Neural cell (in vitro differentiated cells): ENCODE data around the gene IDS. TPM values are rescaled to one million over a fixed set of nuclear protein-coding genes. Genes with fewer than 3 reads are reported as not detected.

Experiments used
- H2AFZ ChIP-seq: fragments of 200-600, 300-800 bp; sonication (generic), shearing (Covaris generic); 2 replicates; pipeline ENCODE4 v1.6.0; 2014; ENCODE audit warnings: low read depth, mild to moderate bottlenecking, antibody characterized with exemption, low read length, moderate library complexity
- H3F3A ChIP-seq: fragments of 200-600 bp; shearing (Covaris generic); 2 replicates; pipeline ENCODE4 v1.6.1; 2016; ENCODE audit warnings: mild to moderate bottlenecking, moderate library complexity, mixed read lengths, antibody characterized with exemption, low read length; ENCODE audit not compliant: insufficient read depth, poor library complexity, severe bottlenecking
- H3K27ac ChIP-seq: fragments of 200-600, 300-800 bp; sonication (generic), shearing (Covaris generic); 2 replicates; pipeline ENCODE4 v1.5.1; 2014; ENCODE audit warnings: mild to moderate bottlenecking, low read length, moderate library complexity
- H3K27me3 ChIP-seq: fragments of 300-800, 200-600 bp; sonication (generic), shearing (Covaris generic); 2 replicates; pipeline ENCODE4 v1.6.0; 2014; ENCODE audit warnings: mild to moderate bottlenecking, low read depth, low read length, moderate library complexity; ENCODE audit not compliant: insufficient read depth
- H3K36me3 ChIP-seq: fragments of 300-800, 200-600 bp; sonication (generic), shearing (Covaris generic); 2 replicates; pipeline ENCODE4 v1.5.1; 2014; ENCODE audit warnings: mild to moderate bottlenecking, antibody characterized with exemption, low read length, moderate library complexity; ENCODE audit not compliant: insufficient read depth
- H3K4me2 ChIP-seq: fragments of 300-800, 200-600 bp; sonication (generic), shearing (Covaris generic); 2 replicates; pipeline ENCODE4 v1.6.0; 2014; ENCODE audit warnings: mild to moderate bottlenecking, low read length
- H3K4me3 ChIP-seq: fragments of 300-800, 200-600 bp; sonication (generic), shearing (Covaris generic); 2 replicates; pipeline ENCODE4 v1.5.1; 2014; ENCODE audit warnings: mild to moderate bottlenecking, low read length, moderate library complexity
- H3K79me2 ChIP-seq: fragments of 200-600 bp; shearing (Covaris generic); replicated peaks from 2 replicates; pipeline ENCODE4 v1.6.0; 2014; ENCODE audit warnings: mild to moderate bottlenecking, low read length, moderate library complexity; ENCODE audit not compliant: insufficient read depth
- H3K9ac ChIP-seq: fragments of 300-800, 200-600 bp; sonication (generic), shearing (Covaris generic); 2 replicates; pipeline ENCODE4 v1.6.1; 2016; ENCODE audit warnings: mild to moderate bottlenecking, low read length, mixed read lengths
- H3K9me2 ChIP-seq: fragments of 200-600 bp; shearing (Covaris generic); 2 replicates; pipeline ENCODE4 v1.6.1; 2016; ENCODE audit warnings: mild to moderate bottlenecking, low read length, mixed read lengths; ENCODE audit not compliant: insufficient read depth
- H3K9me3 ChIP-seq: fragments of 200-600, 300-800 bp; sonication (generic), shearing (Covaris generic); 2 replicates; pipeline ENCODE4 v1.6.1; 2016; ENCODE audit warnings: mild to moderate bottlenecking, mixed run types, low read length, moderate library complexity, mixed read lengths
- H4K20me1 ChIP-seq: fragments of 200-600 bp; shearing (Covaris generic); 2 replicates; pipeline ENCODE4 v1.6.1; 2016; ENCODE audit warnings: mild to moderate bottlenecking, mixed run types; ENCODE audit not compliant: insufficient read depth
- EP300 ChIP-seq: fragments of 450-650 bp; conservative IDR thresholded peaks from 2 replicates; pipeline ENCODE4 v1.6.1; 2014; ENCODE audit warnings: antibody characterized with exemption, mild to moderate bottlenecking, moderate library complexity; ENCODE audit not compliant: poor library complexity, severe bottlenecking
- EZH2 ChIP-seq: fragments of 200-600, 300-800 bp; shearing (Covaris generic), sonication (generic); IDR thresholded peaks from 2 replicates; pipeline ENCODE4 v1.6.1; 2014; ENCODE audit warnings: antibody characterized with exemption, low read length, borderline replicate concordance, mild to moderate bottlenecking; ENCODE audit not compliant: insufficient read depth, poor library complexity, severe bottlenecking
- MXI1 ChIP-seq: fragments of 450-650 bp; conservative IDR thresholded peaks from 2 replicates; pipeline ENCODE4 v1.6.1; 2014; ENCODE audit warnings: antibody characterized with exemption, mild to moderate bottlenecking; ENCODE audit not compliant: poor library complexity, severe bottlenecking
- POLR2AphosphoS5 ChIP-seq: IDR thresholded peaks from 2 replicates; pipeline ENCODE4 v1.6.1; 2012
- RAD21 ChIP-seq: fragments of 450-650 bp; conservative IDR thresholded peaks from 2 replicates; pipeline ENCODE4 v1.6.1; 2014; ENCODE audit warnings: antibody characterized with exemption, mild to moderate bottlenecking, moderate library complexity
- SMC3 ChIP-seq: fragments of 450-650 bp; conservative IDR thresholded peaks from 2 replicates; pipeline ENCODE4 v1.6.1; 2014; ENCODE audit warnings: antibody characterized with exemption, mild to moderate bottlenecking, moderate library complexity; ENCODE audit not compliant: poor library complexity
- TAF1 ChIP-seq: IDR thresholded peaks from 2 replicates; pipeline ENCODE4 v1.6.1; 2012; ENCODE audit warnings: low read depth
- polyA plus RNA-seq: library from polyadenylated mRNA; depleted of rRNA; stranded (reverse); fragments of >200 nt; gene quantifications from 2 replicates; pipeline ENCODE4 v1.2.3, GENCODE V29; 2014
- TF ChIP-seq, protein P1 (sequence below): IDR thresholded peaks from 2 replicates; pipeline ENCODE4 v1.6.1; 2012; ENCODE audit warnings: borderline replicate concordance
- TF ChIP-seq, protein P2 (sequence below): fragments of 450-650 bp; IDR thresholded peaks from 2 replicates; pipeline ENCODE4 v1.5.1; 2014; ENCODE audit warnings: antibody characterized with exemption, mild to moderate bottlenecking, moderate library complexity; ENCODE audit not compliant: poor library complexity, severe bottlenecking

IDS gene
- polyA plus RNA-seq, 1 donor from 2014 or later: 52.0 TPM

DNA sequence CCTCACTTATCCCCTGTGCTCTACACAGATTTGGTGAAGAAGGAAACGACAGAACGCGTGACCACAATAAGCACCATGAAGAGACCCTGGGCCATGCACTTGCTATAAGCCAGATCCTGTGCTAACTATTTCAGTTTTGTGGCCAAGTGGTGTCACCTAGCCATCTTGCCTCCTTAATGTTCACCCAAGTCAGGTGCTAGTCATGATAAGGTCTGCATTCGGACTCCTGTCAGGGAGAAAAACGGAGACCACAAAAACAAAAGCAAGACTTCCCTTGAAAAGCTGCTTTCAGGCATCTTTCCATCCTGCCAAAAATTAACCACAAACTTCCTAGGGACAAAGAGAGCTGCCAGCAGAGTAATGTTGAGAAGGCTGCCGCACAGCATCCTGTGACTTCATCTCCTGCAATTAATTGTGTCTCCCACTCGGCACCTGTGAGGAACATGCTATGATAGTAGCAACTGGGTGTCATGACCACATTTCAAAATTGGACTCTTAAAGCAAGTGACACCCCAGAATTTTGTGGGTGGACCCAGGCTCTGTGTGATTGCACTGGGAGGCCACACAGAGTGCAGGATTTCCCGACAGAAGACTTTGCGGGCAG is 8.8 kb upstream of the IDS start:
- H2AFZ ChIP-seq: no peak overlapping the region
- no peak overlapping the region for H3K27ac ChIP-seq
- no peaks in the 10 kb centered on the region for H3K36me3 ChIP-seq
- no peaks in the 10 kb centered on the region for H4K20me1 ChIP-seq
- no peak overlapping the region for H3K4me3 ChIP-seq
- H3K4me2 ChIP-seq: no peak overlapping the region
- H3K9ac ChIP-seq: no peak overlapping the region
- H3F3A ChIP-seq: no peaks in the 10 kb centered on the region
- H3K9me3 ChIP-seq: no peaks in the 10 kb centered on the region
- no peaks in the 10 kb centered on the region for H3K79me2 ChIP-seq
- H3K9me2 ChIP-seq: no peaks in the 10 kb centered on the region
- no peaks in the 10 kb centered on the region for H3K27me3 ChIP-seq
- no peak for TF ChIP-seq TAF1
- TF ChIP-seq MXI1: no peak
- no peak for TF ChIP-seq SMC3
- TF ChIP-seq EZH2: no peak
- TF ChIP-seq RAD21: no peak
- TF ChIP-seq POLR2AphosphoS5: no peak
- TF ChIP-seq, protein P1, sequence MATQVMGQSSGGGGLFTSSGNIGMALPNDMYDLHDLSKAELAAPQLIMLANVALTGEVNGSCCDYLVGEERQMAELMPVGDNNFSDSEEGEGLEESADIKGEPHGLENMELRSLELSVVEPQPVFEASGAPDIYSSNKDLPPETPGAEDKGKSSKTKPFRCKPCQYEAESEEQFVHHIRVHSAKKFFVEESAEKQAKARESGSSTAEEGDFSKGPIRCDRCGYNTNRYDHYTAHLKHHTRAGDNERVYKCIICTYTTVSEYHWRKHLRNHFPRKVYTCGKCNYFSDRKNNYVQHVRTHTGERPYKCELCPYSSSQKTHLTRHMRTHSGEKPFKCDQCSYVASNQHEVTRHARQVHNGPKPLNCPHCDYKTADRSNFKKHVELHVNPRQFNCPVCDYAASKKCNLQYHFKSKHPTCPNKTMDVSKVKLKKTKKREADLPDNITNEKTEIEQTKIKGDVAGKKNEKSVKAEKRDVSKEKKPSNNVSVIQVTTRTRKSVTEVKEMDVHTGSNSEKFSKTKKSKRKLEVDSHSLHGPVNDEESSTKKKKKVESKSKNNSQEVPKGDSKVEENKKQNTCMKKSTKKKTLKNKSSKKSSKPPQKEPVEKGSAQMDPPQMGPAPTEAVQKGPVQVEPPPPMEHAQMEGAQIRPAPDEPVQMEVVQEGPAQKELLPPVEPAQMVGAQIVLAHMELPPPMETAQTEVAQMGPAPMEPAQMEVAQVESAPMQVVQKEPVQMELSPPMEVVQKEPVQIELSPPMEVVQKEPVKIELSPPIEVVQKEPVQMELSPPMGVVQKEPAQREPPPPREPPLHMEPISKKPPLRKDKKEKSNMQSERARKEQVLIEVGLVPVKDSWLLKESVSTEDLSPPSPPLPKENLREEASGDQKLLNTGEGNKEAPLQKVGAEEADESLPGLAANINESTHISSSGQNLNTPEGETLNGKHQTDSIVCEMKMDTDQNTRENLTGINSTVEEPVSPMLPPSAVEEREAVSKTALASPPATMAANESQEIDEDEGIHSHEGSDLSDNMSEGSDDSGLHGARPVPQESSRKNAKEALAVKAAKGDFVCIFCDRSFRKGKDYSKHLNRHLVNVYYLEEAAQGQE: no peak
- no peak for TF ChIP-seq EP300
- TF ChIP-seq, protein P2, sequence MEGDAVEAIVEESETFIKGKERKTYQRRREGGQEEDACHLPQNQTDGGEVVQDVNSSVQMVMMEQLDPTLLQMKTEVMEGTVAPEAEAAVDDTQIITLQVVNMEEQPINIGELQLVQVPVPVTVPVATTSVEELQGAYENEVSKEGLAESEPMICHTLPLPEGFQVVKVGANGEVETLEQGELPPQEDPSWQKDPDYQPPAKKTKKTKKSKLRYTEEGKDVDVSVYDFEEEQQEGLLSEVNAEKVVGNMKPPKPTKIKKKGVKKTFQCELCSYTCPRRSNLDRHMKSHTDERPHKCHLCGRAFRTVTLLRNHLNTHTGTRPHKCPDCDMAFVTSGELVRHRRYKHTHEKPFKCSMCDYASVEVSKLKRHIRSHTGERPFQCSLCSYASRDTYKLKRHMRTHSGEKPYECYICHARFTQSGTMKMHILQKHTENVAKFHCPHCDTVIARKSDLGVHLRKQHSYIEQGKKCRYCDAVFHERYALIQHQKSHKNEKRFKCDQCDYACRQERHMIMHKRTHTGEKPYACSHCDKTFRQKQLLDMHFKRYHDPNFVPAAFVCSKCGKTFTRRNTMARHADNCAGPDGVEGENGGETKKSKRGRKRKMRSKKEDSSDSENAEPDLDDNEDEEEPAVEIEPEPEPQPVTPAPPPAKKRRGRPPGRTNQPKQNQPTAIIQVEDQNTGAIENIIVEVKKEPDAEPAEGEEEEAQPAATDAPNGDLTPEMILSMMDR: no peak

GRCh38 chrX:149512225-149512885 is 7.2 kb upstream of the IDS start:
- no peaks in the 10 kb centered on the region for H3K36me3 ChIP-seq
- H3K9me2 ChIP-seq: no peaks in the 10 kb centered on the region
- H3K9ac ChIP-seq: no peak overlapping the region
- H3K27ac ChIP-seq: no peak overlapping the region
- TF ChIP-seq POLR2AphosphoS5 (no peak), EP300 (no peak), SMC3 (no peak), EZH2 (no peak), MXI1 (no peak), TAF1 (no peak), RAD21 (no peak)
- TF ChIP-seq, protein P1: no peak
- TF ChIP-seq, protein P2: no peak
- no peak overlapping the region for H2AFZ ChIP-seq
- no peaks in the 10 kb centered on the region for H3K79me2 ChIP-seq
- H3K4me2 ChIP-seq: no peak overlapping the region
- H3K27me3 ChIP-seq: no peaks in the 10 kb centered on the region
- H3K4me3 ChIP-seq: no peak overlapping the region
- H3F3A ChIP-seq: no peaks in the 10 kb centered on the region
- no peaks in the 10 kb centered on the region for H4K20me1 ChIP-seq
- no peaks in the 10 kb centered on the region for H3K9me3 ChIP-seq
